ENCODE data around the gene KPRP. TPM values are rescaled to one million over a fixed set of nuclear protein-coding genes. Genes with fewer than 3 reads are reported as not detected.

Gene KPRP
- total and polyA plus RNA-seq, 7 donors = 0.17 TPM; not detected in 6

- no peak overlapping the region for H3K27ac ChIP-seq
- no peaks in the 10 kb centered on the region for H3K4me1 ChIP-seq
- WGBS, 3 donors = 57 to 70% (median 60%) methylated on average over 4 of the region's 4 CpGs
- no peak for DNase-seq
- no peaks in the 10 kb centered on the region for H3K9me3 ChIP-seq
- no peak for TF ChIP-seq CTCF (IDR thresholded peaks at IDR 0.05)
- H3K27me3 ChIP-seq (ENCODE audit: insufficient read depth in 3 of 3, low read length in 2 of 3) = no peaks in the 10 kb centered on the region
- H3K4me3 ChIP-seq = no peak overlapping the region
- intact Hi-C loops (cut with DNase I) = no loop called here
- no peak for ATAC-seq
- H3K36me3 ChIP-seq (ENCODE audit: insufficient read depth in 1 of 2, low read depth in 1 of 2) = no peaks in the 10 kb centered on the region
Measured at GRCh38 chr1:152777510-152778137, 19.8 kb downstream of the KPRP start.

- TF ChIP-seq CTCF (IDR thresholded peaks at IDR 0.05) = no peak
- ATAC-seq (no peak), DNase-seq (no peak)
- WGBS, 3 donors = 57 to 73% (median 64%) methylated on average over 2 of the region's 2 CpGs
- Histone ChIP-seq H3K4me1 (no peaks in the 10 kb centered on the region), H3K9me3 (no peaks in the 10 kb centered on the region), H3K27ac (no peak overlapping the region), H3K4me3 (no peak overlapping the region), H3K36me3 (ENCODE audit: insufficient read depth in 1 of 2, low read depth in 1 of 2) (no peaks in the 10 kb centered on the region), H3K27me3 (ENCODE audit: insufficient read depth in 3 of 3, low read length in 2 of 3) (no peaks in the 10 kb centered on the region)
- intact Hi-C loops (cut with DNase I) = no loop called here
Measured at GRCh38 chr1:152783095-152783494, 25.3 kb downstream of the KPRP start.

GRCh38 chr1:152786077-152786476 lies 28.3 kb downstream of the KPRP start, which contains the start of gene LCE1E:
Gene LCE1E, plus strand, starts transcription at chr1:152786257. Its CDS starts 1,043 bp downstream, at chr1:152787300.
- no peak for TF ChIP-seq CTCF (IDR thresholded peaks at IDR 0.05)
- H3K4me1 ChIP-seq = no peaks in the 10 kb centered on the region
- no peaks in the 10 kb centered on the region for H3K9me3 ChIP-seq
- no peak within 1 kb of the TSS for H3K27ac ChIP-seq
- no peak for DNase-seq
- H3K27me3 ChIP-seq (ENCODE audit: insufficient read depth in 3 of 3, low read length in 2 of 3) = no peaks in the 10 kb centered on the region
- H3K4me3 ChIP-seq = no peak within 1 kb of the TSS
- no peaks in the 10 kb centered on the region for H3K36me3 ChIP-seq (ENCODE audit: insufficient read depth in 1 of 2, low read depth in 1 of 2)
- WGBS, 3 donors = 14 to 26% (median 19%) methylated on average over 2 of the region's 2 CpGs
- intact Hi-C loops (cut with DNase I) = no loop called here
- ATAC-seq = no peak

GRCh38 chr1:152795686-152796085 lies 37.9 kb downstream of the KPRP start:
- Histone ChIP-seq H3K36me3 (ENCODE audit: insufficient read depth in 1 of 2, low read depth in 1 of 2) (no peaks in the 10 kb centered on the region), H3K4me3 (no peak overlapping the region), H3K27me3 (ENCODE audit: insufficient read depth in 3 of 3, low read length in 2 of 3) (no peaks in the 10 kb centered on the region), H3K4me1 (no peaks in the 10 kb centered on the region), H3K9me3 (no peaks in the 10 kb centered on the region), H3K27ac (no peak overlapping the region)
- DNase-seq = no peak
- no peak for ATAC-seq
- intact Hi-C loops (cut with DNase I) = no loop called here
- WGBS, 3 donors = 47 to 53% (median 51%) methylated on average over 3 to 4 of the region's 4 CpGs
- TF ChIP-seq CTCF (IDR thresholded peaks at IDR 0.05) = no peak

- WGBS, 3 donors = 29 to 40% (median 32%) methylated on average over 1 to 3 of the region's 3 CpGs
- Histone ChIP-seq H3K36me3 (ENCODE audit: insufficient read depth in 1 of 2, low read depth in 1 of 2) (no peaks in the 10 kb centered on the region), H3K27ac (no peak within 1 kb of the TSS), H3K27me3 (ENCODE audit: insufficient read depth in 3 of 3, low read length in 2 of 3) (no peaks in the 10 kb centered on the region), H3K4me3 (no peak within 1 kb of the TSS), H3K4me1 (no peaks in the 10 kb centered on the region), H3K9me3 (no peaks in the 10 kb centered on the region)
- no peak for TF ChIP-seq CTCF (IDR thresholded peaks at IDR 0.05)
- intact Hi-C loops (cut with DNase I) = no loop called here
- ATAC-seq (no peak), DNase-seq (no peak)
Measured at GRCh38 chr1:152796421-152796820, 38.6 kb downstream of the KPRP start, which contains the start of gene LCE1D. Gene LCE1D, plus strand, starts transcription at chr1:152796721. Its CDS starts 1,074 bp downstream, at chr1:152797795.

All from psoas muscle (tissue), 8 donors.